B cell (primary cell): ENCODE measurements around the gene AGAP1. TPM values are rescaled to one million over a fixed set of nuclear protein-coding genes. Genes with fewer than 3 reads are reported as not detected.

Experiments
- ATAC-seq: fragments of 200-7000 bp; cut with Tn5 transposase; one replicate; pipeline ENCODE4 v1.10.0; 2021; ENCODE audit warnings: low read depth, mild to moderate bottlenecking, moderate number of reproducible peaks, moderate library complexity
- CTCF ChIA-PET: fragments of 350-600 bp; sonication (Branson Sonifier 250); formaldehyde crosslinking; loops from one replicate; lab custom pipeline; 2021; ENCODE audit warnings: antibody characterized with exemption, inconsistent platforms; lab: Charles Lee
- POLR2A ChIA-PET: fragments of 350-600 bp; sonication (Branson Sonifier 250); formaldehyde crosslinking; loops from one replicate; lab custom pipeline; 2021; ENCODE audit warnings: antibody characterized with exemption; lab: Charles Lee
- DNase-seq: peaks from one replicate; pipeline ENCODE4 v3.0.0; 2013
- H2AFZ ChIP-seq: 2 replicates; pipeline ENCODE4 v1.6.1; 2012; ENCODE audit warnings: mild to moderate bottlenecking, low read depth, low read length; ENCODE audit not compliant: insufficient read depth, poor library complexity, severe bottlenecking
- H3K27ac ChIP-seq, 2 donors: 1 replicate in 1 of 2; 2 replicates in 1 of 2; pipeline ENCODE4 v1.5.1; 2012 to 2013; ENCODE audit warnings: low read length in 2 of 2, mild to moderate bottlenecking in 2 of 2, moderate library complexity in 1 of 2
- H3K27me3 ChIP-seq, 4 experiments: fragments of 200-600 bp in 1 of 4; sonication (generic) in 1 of 4; replicated peaks in 1 of 4; 1 replicate in 2 of 4; 2 replicates in 2 of 4; pipeline versions ENCODE4 v1.6.1 to v1.7.0; 2013 to 2016; ENCODE audit warnings: low read length in 3 of 4, mild to moderate bottlenecking in 2 of 4, mixed read lengths in 1 of 4, moderate library complexity in 1 of 4; ENCODE audit not compliant: insufficient read depth in 4 of 4, control insufficient read depth in 3 of 4; ENCODE audit errors: control extremely low read depth in 1 of 4
- H3K36me3 ChIP-seq, 2 experiments: replicated peaks in 1 of 2; 1 replicate in 1 of 2; 2 replicates in 1 of 2; pipeline versions ENCODE4 v1.6.1 to v1.7.1; 2013; ENCODE audit warnings: low read length in 1 of 2; ENCODE audit not compliant: insufficient read depth in 2 of 2, control insufficient read depth in 1 of 2; ENCODE audit errors: control extremely low read depth in 1 of 2, extremely low read depth in 1 of 2
- H3K4me1 ChIP-seq, 2 donors: fragments of 200-600 bp in 1 of 2; sonication (generic) in 1 of 2; 1 replicate in 1 of 2; 2 replicates in 1 of 2; pipeline versions ENCODE4 v1.5.1 to v1.6.1; 2013 to 2017; ENCODE audit warnings: low read length in 2 of 2; ENCODE audit not compliant: control insufficient read depth in 2 of 2, insufficient read depth in 2 of 2
- H3K4me2 ChIP-seq: replicated peaks from 2 replicates; pipeline ENCODE3; 2012; ENCODE audit warnings: mild to moderate bottlenecking, low read depth, low read length; ENCODE audit not compliant: poor library complexity, severe bottlenecking
- H3K4me3 ChIP-seq, 5 experiments: fragments of 200-600 bp in 1 of 5; sonication (generic) in 1 of 5; 1 replicate in 3 of 5; 2 replicates in 2 of 5; pipeline versions ENCODE4 v1.5.1 to v1.7.0; 2011 to 2016; ENCODE audit warnings: low read length in 4 of 5, mild to moderate bottlenecking in 4 of 5, low read depth in 2 of 5, control low read depth in 1 of 5, moderate library complexity in 1 of 5; ENCODE audit not compliant: insufficient read depth in 1 of 5; ENCODE audit errors: control extremely low read depth in 1 of 5, extremely low read depth in 1 of 5
- H3K79me2 ChIP-seq: fragments of 200-600 bp; sonication (generic); one replicate; pipeline ENCODE4 v1.6.0; 2016; ENCODE audit warnings: low read length; ENCODE audit not compliant: control insufficient read depth, insufficient read depth
- H3K9ac ChIP-seq: fragments of 200-600 bp; sonication (generic); 2 replicates; pipeline ENCODE4 v1.6.1; 2017; ENCODE audit warnings: mild to moderate bottlenecking, low read length, moderate library complexity
- H3K9me3 ChIP-seq, 3 donors: one replicate each; pipeline versions ENCODE4 v1.6.1 to v1.7.1; 2013; ENCODE audit warnings: low read length in 2 of 3; ENCODE audit not compliant: control insufficient read depth in 2 of 3, insufficient read depth in 1 of 3; ENCODE audit errors: control extremely low read depth in 1 of 3
- H4K20me1 ChIP-seq: 2 replicates; pipeline ENCODE4 v1.6.0; 2012; ENCODE audit warnings: mild to moderate bottlenecking, low read length; ENCODE audit not compliant: insufficient read depth, control insufficient read depth, poor library complexity, severe bottlenecking
- H3K27ac Mint-ChIP-seq: one replicate; pipeline ENCODE4 v1.8.0; 2021; ENCODE audit warnings: mixed read lengths
- H3K27me3 Mint-ChIP-seq: one replicate; pipeline ENCODE4 v1.8.0; 2021; ENCODE audit warnings: mixed read lengths
- H3K4me1 Mint-ChIP-seq: one replicate; pipeline ENCODE4 v1.8.0; 2021; ENCODE audit warnings: mixed read lengths
- H3K4me3 Mint-ChIP-seq: one replicate; pipeline ENCODE4 v1.8.0; 2021; ENCODE audit warnings: mixed read lengths
- H3K9me3 Mint-ChIP-seq: one replicate; pipeline ENCODE4 v1.8.0; 2022; ENCODE audit warnings: mixed read lengths; ENCODE audit not compliant: insufficient read depth
- EZH2 ChIP-seq: IDR thresholded peaks from 2 replicates; pipeline ENCODE4 v1.6.1; 2012; ENCODE audit warnings: borderline replicate concordance, low read depth, mild to moderate bottlenecking, moderate library complexity, low read length; ENCODE audit not compliant: insufficient read depth, poor library complexity, severe bottlenecking
- WGBS: methylation state at CpG from one replicate; pipeline ENCODE4 v1.1.5; 2013; ENCODE audit warnings: missing lambda C conversion rate; ENCODE audit not compliant: insufficient coverage; 5-methylcytosine and 5-hydroxymethylcytosine counted together
- intact Hi-C: fragments of 100-400 bp; cut with micrococcal nuclease; formaldehyde crosslinking; loops from one replicate; pipeline ENCODE4 v1.10.0; 2022
- polyA plus RNA-seq: library from polyadenylated mRNA; depleted of rRNA; stranded (reverse); fragments of >200 nt; gene quantifications from 2 replicates; pipeline ENCODE4 v1.2.3, GENCODE V29; 2012
- total RNA-seq, 2 donors: library from RNA; stranded (reverse); fragments of 120-200 nt in 1 of 2; gene quantifications; 1 replicate in 1 of 2; 2 replicates in 1 of 2; pipeline versions ENCODE4 v1.2.3 to v1.2.4, GENCODE V29; 2013 to 2022
- TF ChIP-seq, protein P1 (sequence below): fragments of 200-600 bp; IDR thresholded peaks from one replicate; pipeline ENCODE4 v1.8.0; 2022; ENCODE audit warnings: antibody characterized with exemption, mild to moderate bottlenecking

The AGAP1 gene
- total and polyA plus RNA-seq, 2 donors (not counting 1 experiment from before 2014, with no cell fraction given), result 0.01 TPM; not detected in 1

DNA sequence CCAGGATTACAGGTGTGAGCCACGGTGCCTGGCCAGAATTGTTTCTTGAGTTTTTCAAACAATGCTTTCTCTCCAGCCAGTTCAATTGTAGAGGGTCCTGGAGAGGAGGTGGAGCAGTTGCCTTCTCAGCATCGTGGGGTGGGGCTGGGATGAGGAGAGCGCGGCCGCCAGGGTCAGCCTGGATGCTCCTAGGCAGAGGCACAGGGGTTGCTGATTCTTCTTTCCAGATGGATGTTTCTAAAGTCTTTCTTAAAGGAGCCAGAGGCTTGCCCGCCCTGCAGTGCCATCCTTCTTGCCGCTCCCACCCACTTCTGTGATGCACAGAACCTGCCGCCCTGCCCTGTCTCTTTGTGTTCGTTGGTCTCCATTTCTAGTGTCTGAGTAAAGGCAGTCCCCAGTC lies 61.1 kb downstream of the AGAP1 start:
- no peaks in the 10 kb centered on the region for H4K20me1 ChIP-seq
- peaks cover 0 to 3% (median 0%) of the 10 kb centered on the region in 3 donors for H3K9me3 ChIP-seq
- TF ChIP-seq, protein P1, sequence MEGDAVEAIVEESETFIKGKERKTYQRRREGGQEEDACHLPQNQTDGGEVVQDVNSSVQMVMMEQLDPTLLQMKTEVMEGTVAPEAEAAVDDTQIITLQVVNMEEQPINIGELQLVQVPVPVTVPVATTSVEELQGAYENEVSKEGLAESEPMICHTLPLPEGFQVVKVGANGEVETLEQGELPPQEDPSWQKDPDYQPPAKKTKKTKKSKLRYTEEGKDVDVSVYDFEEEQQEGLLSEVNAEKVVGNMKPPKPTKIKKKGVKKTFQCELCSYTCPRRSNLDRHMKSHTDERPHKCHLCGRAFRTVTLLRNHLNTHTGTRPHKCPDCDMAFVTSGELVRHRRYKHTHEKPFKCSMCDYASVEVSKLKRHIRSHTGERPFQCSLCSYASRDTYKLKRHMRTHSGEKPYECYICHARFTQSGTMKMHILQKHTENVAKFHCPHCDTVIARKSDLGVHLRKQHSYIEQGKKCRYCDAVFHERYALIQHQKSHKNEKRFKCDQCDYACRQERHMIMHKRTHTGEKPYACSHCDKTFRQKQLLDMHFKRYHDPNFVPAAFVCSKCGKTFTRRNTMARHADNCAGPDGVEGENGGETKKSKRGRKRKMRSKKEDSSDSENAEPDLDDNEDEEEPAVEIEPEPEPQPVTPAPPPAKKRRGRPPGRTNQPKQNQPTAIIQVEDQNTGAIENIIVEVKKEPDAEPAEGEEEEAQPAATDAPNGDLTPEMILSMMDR, result no peak
- no peak for TF ChIP-seq EZH2
- no peak overlapping the region for H3K27ac ChIP-seq
- no peak overlapping the region for H2AFZ ChIP-seq
- intact Hi-C loops, result no loop called here
- DNase-seq, result no peak
- Mint-ChIP-seq H3K9me3 (no peaks in the 10 kb centered on the region), H3K27me3 (peaks cover 30% of the 10 kb centered on the region), H3K27ac (no peak overlapping the region), H3K4me3 (no peak overlapping the region), H3K4me1 (no peaks in the 10 kb centered on the region)
- CTCF ChIA-PET, result no interaction called here
- no peak for ATAC-seq
- H3K4me3 ChIP-seq, result no peak overlapping the region
- no peak overlapping the region for H3K4me2 ChIP-seq
- POLR2A ChIA-PET, result no interaction called here
- peaks cover 0 to 2% (median 0%) of the 10 kb centered on the region in 4 experiments for H3K27me3 ChIP-seq
- 89% methylated on average over 8 of the region's 9 CpGs for WGBS
- no peak overlapping the region for H3K9ac ChIP-seq
- no peaks in the 10 kb centered on the region for H3K36me3 ChIP-seq
- no peaks in the 10 kb centered on the region for H3K4me1 ChIP-seq
- no peaks in the 10 kb centered on the region for H3K79me2 ChIP-seq

DNA sequence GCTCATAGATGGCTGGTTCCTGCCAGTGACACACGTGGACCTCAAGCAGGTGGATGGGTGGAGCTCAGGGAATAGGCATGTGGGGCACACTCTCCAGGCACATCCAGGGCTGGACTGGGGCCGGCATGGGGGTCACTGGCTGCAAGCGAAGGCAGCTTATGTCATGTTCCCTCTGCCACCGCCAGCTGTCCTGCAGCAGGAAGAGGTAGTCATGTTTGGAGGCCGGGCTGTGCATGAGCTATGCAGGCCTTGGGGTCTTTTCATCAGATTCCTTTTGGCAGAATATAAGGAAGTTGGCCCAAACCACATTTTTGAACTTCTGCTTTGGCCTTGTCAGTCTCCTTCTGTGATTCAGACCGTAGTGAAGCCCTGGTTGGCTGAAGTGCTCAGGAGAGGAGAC lies 61.5 kb downstream of the AGAP1 start:
- Mint-ChIP-seq H3K9me3 (no peaks in the 10 kb centered on the region), H3K27me3 (peaks cover 32% of the 10 kb centered on the region)
- CTCF ChIA-PET, result no interaction called here

More for the DNA sequence above, 61.5 kb downstream of the AGAP1 start:
- Histone ChIP-seq H3K36me3 (no peaks in the 10 kb centered on the region), H2AFZ (no peak overlapping the region), H3K4me1 (no peaks in the 10 kb centered on the region), H3K79me2 (no peaks in the 10 kb centered on the region), H3K27me3 (peaks cover 0 to 2% (median 0%) of the 10 kb centered on the region in 4 experiments), H3K9me3 (peaks cover 0 to 3% (median 0%) of the 10 kb centered on the region in 3 donors), H3K4me3 (no peak overlapping the region), H4K20me1 (no peaks in the 10 kb centered on the region), H3K9ac (no peak overlapping the region), H3K27ac (no peak overlapping the region), H3K4me2 (no peak overlapping the region)
- H3K4me3 Mint-ChIP-seq, result no peak overlapping the region
- no peaks in the 10 kb centered on the region for H3K4me1 Mint-ChIP-seq
- TF ChIP-seq EZH2, result no peak
- TF ChIP-seq, protein P1, result no peak
- DNase-seq (no peak), ATAC-seq (no peak)
- H3K27ac Mint-ChIP-seq, result no peak overlapping the region
- POLR2A ChIA-PET, result no interaction called here
- intact Hi-C loops, result no loop called here
- WGBS, result 13% methylated on average over 6 of the region's 6 CpGs
